GM13976 (cell line): ENCODE results near the gene GABRA6.

Source experiments
- DNase-seq: peaks from one replicate; pipeline ENCODE4 v3.0.0; 2012; ENCODE audit warnings: low spot score
- CTCF ChIP-seq: IDR thresholded peaks from 2 replicates; pipeline ENCODE4 v1.5.1; 2012; ENCODE audit warnings: borderline replicate concordance, mild to moderate bottlenecking; ENCODE audit not compliant: insufficient read depth; ENCODE audit errors: extremely low read depth, missing control alignments, control extremely low read depth
- in situ Hi-C: fragments of 300-500 bp; cut with MboI; formaldehyde crosslinking; loops from one replicate; pipeline ENCODE4 v1.12.0; 2022; ENCODE audit warnings: low sequenced_read_pairs, mixed read lengths, inconsistent platforms; ENCODE audit not compliant: unreplicated experiment

GABRA6 gene

DNA sequence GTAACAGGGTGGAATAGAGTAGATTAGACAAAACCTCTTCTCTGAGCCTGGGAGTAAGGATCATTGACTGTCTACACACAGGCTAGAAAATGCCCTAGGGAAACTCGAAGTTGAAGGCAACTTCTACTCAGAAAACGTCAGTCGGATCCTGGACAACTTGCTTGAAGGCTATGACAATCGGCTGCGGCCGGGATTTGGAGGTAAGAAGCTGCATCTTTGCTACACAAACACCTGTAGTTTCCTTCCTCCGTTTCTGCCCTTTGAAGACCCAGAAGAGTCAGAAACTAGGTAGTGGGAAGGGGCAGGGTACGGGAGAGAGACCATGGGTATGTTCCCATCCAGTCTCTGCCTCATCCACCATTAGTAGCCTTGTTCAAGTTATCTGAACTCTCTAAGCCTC is 628 bp downstream of the GABRA6 start:
- no peak for TF ChIP-seq CTCF

DNA sequence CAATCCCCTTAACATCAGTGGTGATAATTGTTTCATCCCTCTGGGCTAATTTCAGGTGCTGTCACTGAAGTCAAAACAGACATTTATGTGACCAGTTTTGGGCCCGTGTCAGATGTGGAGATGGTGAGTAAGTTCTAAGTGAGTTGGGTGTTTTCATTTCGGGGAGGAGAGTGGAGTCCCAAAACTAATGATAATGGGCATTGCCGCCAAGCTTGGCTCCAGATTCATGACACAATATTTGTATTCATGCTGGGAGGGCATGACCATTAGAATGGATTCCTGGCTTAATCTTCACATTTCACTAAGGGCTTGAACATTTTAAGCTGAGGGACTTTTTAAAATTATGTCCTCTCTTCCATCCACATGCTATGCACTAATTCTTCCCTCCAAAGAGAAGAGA is 1.4 kb downstream of the GABRA6 start:
- in situ Hi-C loops, result no loop called here
- no peak for TF ChIP-seq CTCF
- no peak for DNase-seq

More for the DNA sequence above, 628 bp downstream of the GABRA6 start:
- in situ Hi-C loops, result no loop called here
- DNase-seq, result no peak

DNA sequence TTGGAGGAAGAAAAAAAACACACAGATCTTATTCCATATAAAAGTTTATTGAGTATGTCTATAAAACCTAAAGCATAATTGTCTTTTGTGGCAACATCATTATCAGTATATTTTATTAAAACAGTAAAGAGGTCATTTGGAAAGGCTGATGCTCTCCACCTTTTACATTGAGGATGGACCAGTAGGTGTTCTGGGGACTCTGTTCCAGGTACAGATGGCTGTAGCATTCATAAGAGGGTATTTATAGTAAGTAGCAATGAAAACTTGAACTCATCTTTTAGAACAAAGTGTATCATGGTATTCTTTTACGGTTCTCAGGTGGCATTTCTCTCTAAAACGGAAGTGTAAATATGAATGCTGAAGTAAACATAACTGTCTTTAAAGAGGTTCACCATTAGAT is 1.8 kb downstream of the GABRA6 start:
- in situ Hi-C loops, result no loop called here
- DNase-seq, result no peak
- TF ChIP-seq CTCF, result no peak

GRCh38 chr5:161691911-161692310 is 6.4 kb downstream of the GABRA6 start:
- in situ Hi-C loops, result no loop called here
- DNase-seq, result no peak
- no peak for TF ChIP-seq CTCF

- in situ Hi-C loops, result no loop called here
- DNase-seq, result no peak
- no peak for TF ChIP-seq CTCF
Observed at GRCh38 chr5:161697001-161697400, 11.5 kb downstream of the GABRA6 start.

GRCh38 chr5:161700065-161700464 is 14.5 kb downstream of the GABRA6 start:
- no peak for TF ChIP-seq CTCF
- no peak for DNase-seq
- in situ Hi-C loops, result no loop called here

DNA sequence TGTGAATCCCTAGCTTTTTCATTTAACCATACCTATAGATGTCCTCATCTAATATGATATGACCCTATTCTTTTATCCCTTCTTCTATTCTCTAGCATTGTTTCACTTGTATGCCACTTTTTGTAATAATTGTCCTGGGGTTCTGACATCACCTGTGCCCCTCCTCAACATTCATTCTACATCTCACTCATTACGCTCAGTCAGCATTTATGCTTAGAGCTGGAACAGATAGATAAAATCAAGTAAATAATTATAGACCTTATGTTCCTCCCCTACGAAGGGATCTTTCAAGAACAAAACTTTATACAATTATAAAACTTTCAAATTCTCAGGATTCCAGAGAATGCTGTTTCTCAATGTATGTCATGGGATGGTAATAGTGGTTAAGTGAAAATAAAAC is 18.0 kb downstream of the GABRA6 start:
- DNase-seq, result no peak
- in situ Hi-C loops, result no loop called here
- TF ChIP-seq CTCF, result no peak
